GM12878 (cell line): ENCODE measurements around the gene IGLL1. TPM values are rescaled to one million over a fixed set of nuclear protein-coding genes. Genes with fewer than 3 reads are reported as not detected.

Experiments
- ATAC-seq: fragments of 200-7000 bp; cut with Tn5 transposase; 3 replicates; pipeline ENCODE4 v1.9.1; 2020; ENCODE audit warnings: mild to moderate bottlenecking, moderate library complexity
- BruUV-seq: library from RNA; stranded (reverse); fragments of 400-500 nt; replicated peaks from 2 replicates; lab custom pipeline; 2021; lab: Mats Ljungman, UMichigan
- CTCF ChIA-PET: fragments of 300-600 bp; sonication (Branson Sonifier 250); formaldehyde crosslinking; extraction: SDS; loops from one replicate; lab custom pipeline; 2021; ENCODE audit warnings: inconsistent platforms; lab: Yijun Ruan, JAX
- POLR2A ChIA-PET: fragments of 350-600 bp; formaldehyde crosslinking; extraction: SDS; loops from one replicate; lab custom pipeline; 2021; ENCODE audit warnings: inconsistent platforms; lab: Charles Lee
- RAD21 ChIA-PET: fragments of 300-600 bp; sonication (Branson Sonifier 250); formaldehyde crosslinking; loops from one replicate; lab custom pipeline; 2023; ENCODE audit warnings: antibody characterized with exemption; ENCODE audit not compliant: unreplicated experiment; lab: Charles Lee
- SMC1A ChIA-PET: fragments of 300-600 bp; sonication (Branson Sonifier 250); formaldehyde crosslinking; loops from one replicate; lab custom pipeline; 2023; ENCODE audit not compliant: unreplicated experiment, uncharacterized antibody; lab: Charles Lee
- DNase-seq: peaks from one replicate; pipeline ENCODE4 v3.0.0-alpha.2; 2011; ENCODE audit warnings: low read depth, low spot score
- FAIRE-seq: peaks from 3 replicates; lab custom pipeline; 2011; peaks lifted over from hg19 to GRCh38; lab: Jason Lieb, UNC
- H2AFZ ChIP-seq: 2 replicates; pipeline ENCODE4 v1.6.0; 2011; ENCODE audit warnings: low read depth, low read length, control low read depth; ENCODE audit not compliant: control insufficient read depth
- H3K27ac ChIP-seq: 2 replicates; pipeline ENCODE4 v1.5.1; 2011; ENCODE audit warnings: control low read depth; ENCODE audit not compliant: control insufficient read depth, insufficient read depth
- H3K27me3 ChIP-seq, 2 experiments: replicated peaks in 1 of 2; 2 replicates each; pipeline versions ENCODE4 v1.6.0 to v1.6.1; 2011; ENCODE audit warnings: low read length in 1 of 2; ENCODE audit not compliant: control insufficient read depth in 2 of 2, insufficient read depth in 2 of 2
- H3K36me3 ChIP-seq, 2 experiments: 2 replicates each; pipeline ENCODE4 v1.5.1; 2011; ENCODE audit warnings: low read length in 1 of 2; ENCODE audit not compliant: control insufficient read depth in 2 of 2, insufficient read depth in 2 of 2
- H3K4me1 ChIP-seq: 2 replicates; pipeline ENCODE4 v1.6.1; 2011; ENCODE audit warnings: mild to moderate bottlenecking, low read length, moderate library complexity, mixed read lengths; ENCODE audit not compliant: control insufficient read depth, insufficient read depth
- H3K4me2 ChIP-seq: 2 replicates; pipeline ENCODE4 v1.6.0; 2011; ENCODE audit warnings: control low read depth; ENCODE audit not compliant: control insufficient read depth, insufficient read depth
- H3K4me3 ChIP-seq: fragments of 200-600 bp; sonication (generic); 2 replicates; pipeline ENCODE4 v1.5.1; 2016
- H3K79me2 ChIP-seq: 2 replicates; pipeline ENCODE4 v1.6.0; 2011; ENCODE audit warnings: low read length; ENCODE audit not compliant: control insufficient read depth, insufficient read depth
- H3K9ac ChIP-seq: 2 replicates; pipeline ENCODE4 v1.8.0; 2011; ENCODE audit warnings: low read length, control low read depth, mixed read lengths; ENCODE audit not compliant: control insufficient read depth, insufficient read depth
- H3K9me3 ChIP-seq: replicated peaks from 3 replicates; pipeline ENCODE4 v1.5.1; 2011; ENCODE audit warnings: mild to moderate bottlenecking, low read length; ENCODE audit not compliant: control insufficient read depth, insufficient read depth
- H4K20me1 ChIP-seq: 2 replicates; pipeline ENCODE4 v1.6.0; 2011; ENCODE audit not compliant: control insufficient read depth, insufficient read depth
- CTCF ChIP-seq, 3 experiments: IDR thresholded peaks in 2 of 3; conservative IDR thresholded peaks in 1 of 3; 2 replicates each; pipeline ENCODE4 v1.5.1; 2011; ENCODE audit warnings: low read depth in 3 of 3, low read length in 3 of 3, mild to moderate bottlenecking in 3 of 3, control low read depth in 2 of 3, moderate library complexity in 2 of 3, inconsistent platforms in 1 of 3, mixed read lengths in 1 of 3; ENCODE audit not compliant: control insufficient read depth in 2 of 3, insufficient read depth in 1 of 3; ENCODE audit errors: extremely low read depth in 1 of 3
- EZH2 ChIP-seq: IDR thresholded peaks from 2 replicates; pipeline ENCODE4 v1.6.1; 2012; ENCODE audit warnings: low read depth, mild to moderate bottlenecking, control low read depth, inconsistent platforms, low read length, borderline replicate concordance; ENCODE audit not compliant: control insufficient read depth
- SIX5 ChIP-seq: IDR thresholded peaks from 2 replicates; pipeline ENCODE4 v1.6.1; 2011; ENCODE audit warnings: mild to moderate bottlenecking, low read depth, low read length, moderate library complexity; ENCODE audit not compliant: severe bottlenecking
- TCF12 ChIP-seq: IDR thresholded peaks from 2 replicates; pipeline ENCODE4 v1.6.1; 2011; ENCODE audit warnings: low read depth, mild to moderate bottlenecking, low read length
- WGBS: methylation state at CpG from one replicate; pipeline ENCODE4 v1.1.6; 2016; ENCODE audit warnings: low lambda C conversion rate; ENCODE audit not compliant: insufficient replicate concordance, insufficient coverage; ENCODE audit errors: missing lambda C conversion rate; 5-methylcytosine and 5-hydroxymethylcytosine counted together
- in situ Hi-C: fragments of 300-500 bp; cut with MboI; formaldehyde crosslinking; loops from 9 replicates; pipeline ENCODE4 v1.14.3; 2018; ENCODE audit warnings: mixed read lengths
- intact Hi-C: fragments of 100-400 bp; cut with micrococcal nuclease; formaldehyde crosslinking; loops from one replicate; pipeline ENCODE4 v1.14.2; 2022; ENCODE audit not compliant: unreplicated experiment
- polyA plus RNA-seq, 11 experiments: library from polyadenylated mRNA; depleted of rRNA in 4 of 11; unstranded in 6 of 11; stranded (reverse) in 5 of 11; fragments of >200 nt; fragmentation: Nextera tagmentation in 4 of 11; fragmentation: Illumina TruSeq in 1 of 11; extraction: Ambion mirVana in 4 of 11; extraction: Trizol in 1 of 11; gene quantifications; 1 replicate in 1 of 11; 2 replicates in 10 of 11; pipeline versions ENCODE4 v1.2.1 to v1.2.3, GENCODE V29; 2011 to 2016; ENCODE audit warnings: inconsistent platforms in 2 of 11, missing spikeins in 2 of 11, low read depth in 1 of 11
- total RNA-seq, 4 experiments: library from RNA; depleted of rRNA in 3 of 4; stranded (reverse); fragments of >200 nt in 3 of 4; fragmentation: Illumina TruSeq in 1 of 4; extraction: Trizol in 1 of 4; gene quantifications; 2 replicates each; pipeline versions ENCODE4 v1.2.1 to v1.2.3, GENCODE V29; 2013 to 2021

The IGLL1 gene
- total and polyA plus RNA-seq, 10 of the 15 experiments (the other 5 are each of a cell fraction or from before 2014, with no cell fraction given), result not detected

- Histone ChIP-seq H3K79me2 (no peaks in the 10 kb centered on the region), H3K4me3 (no peak overlapping the region), H4K20me1 (no peaks in the 10 kb centered on the region), H3K4me1 (no peaks in the 10 kb centered on the region), H2AFZ (no peak overlapping the region)
- SMC1A ChIA-PET, result no interaction called here
- intact Hi-C loops, result no loop called here
- WGBS, result 6% methylated on average over 19 of the region's 73 CpGs
- BruUV-seq, result no TSS peak
- no peak for TF ChIP-seq SIX5
- TF ChIP-seq EZH2, result 0 out of 2 replicates have a peak, but pooled peaks have one; percentile 61
- TF ChIP-seq, all 136 proteins: peak for 1
- H3K9me3 ChIP-seq, result no peaks in the 10 kb centered on the region
- RAD21 ChIA-PET, result no interaction called here
- DNase-seq, result no peak
- H3K4me2 ChIP-seq, result no peak overlapping the region
- POLR2A ChIA-PET, result interaction anchor here (0.6 kb wide), 1 partner anchor 1582 kb away, joined by 11 read pairs; no protein-coding TSS in a partner anchor
- CTCF ChIA-PET, result interaction anchor here (0.7 kb wide), 1 partner anchor 446 kb away, joined by 3 read pairs; no protein-coding TSS in a partner anchor
- no peaks in the 10 kb centered on the region for H3K36me3 ChIP-seq
- no peak overlapping the region for H3K9ac ChIP-seq
- no peak overlapping the region for H3K27ac ChIP-seq
- no peak for ATAC-seq
- peaks cover 5 to 11% of the 10 kb centered on the region in 2 experiments for H3K27me3 ChIP-seq
- no peak for FAIRE-seq
- in situ Hi-C loops, result no loop called here
Measured at GRCh38 chr22:23565915-23566704, 14.0 kb downstream of the IGLL1 start.

- Histone ChIP-seq H3K9me3 (no peaks in the 10 kb centered on the region), H3K4me3 (no peak overlapping the region), H3K27ac (no peak overlapping the region), H3K4me1 (no peaks in the 10 kb centered on the region), H3K4me2 (no peak overlapping the region), H3K79me2 (no peaks in the 10 kb centered on the region), H3K9ac (no peak overlapping the region), H4K20me1 (no peaks in the 10 kb centered on the region), H3K27me3 (peaks cover 5 to 11% of the 10 kb centered on the region in 2 experiments), H2AFZ (no peak overlapping the region), H3K36me3 (no peaks in the 10 kb centered on the region)
- ATAC-seq, result peak; percentile 33; the same call in 2 of the 3 replicates
- no TSS peak for BruUV-seq
- RAD21 ChIA-PET, result no interaction called here
- DNase-seq, result no peak
- TF ChIP-seq CTCF (IDR thresholded peaks at IDR 0.05 in 2 of 3, conservative IDR thresholded peaks at IDR 0.05 in 1 of 3; ENCODE audit: control insufficient read depth in 2 of 3, extremely low read depth in 1 of 3, insufficient read depth in 1 of 3, low read depth in 3 of 3, low read length in 3 of 3) (0 out of 6 replicates have a peak, but pooled peaks of 1 of the 3 experiments have one; percentile 14), TCF12 (no peak)
- intact Hi-C loops (no loop called here), in situ Hi-C loops (no loop called here)
- FAIRE-seq, result no peak
- 11% methylated on average over 11 of the region's 11 CpGs for WGBS
- SMC1A ChIA-PET, result no interaction called here
- POLR2A ChIA-PET, result no interaction called here
- CTCF ChIA-PET, result no interaction called here
Measured at GRCh38 chr22:23565305-23565914, 14.7 kb downstream of the IGLL1 start.
